PC-3 (cell line): ENCODE measurements around the gene ZFPM1.

Source experiments
- CTCF ChIP-seq: fragments of 300-600 bp; sonication (generic); conservative IDR thresholded peaks from 2 replicates; pipeline ENCODE4 v1.5.1; 2017; ENCODE audit warnings: antibody characterized with exemption, low read depth, mild to moderate bottlenecking, low read length
- EZH2 ChIP-seq: fragments of 300-600 bp; sonication (generic); IDR thresholded peaks from one replicate; pipeline ENCODE4 v1.6.1; 2017; ENCODE audit warnings: antibody characterized with exemption, mild to moderate bottlenecking, low read length; ENCODE audit not compliant: unreplicated experiment
- EZH2phosphoT487 ChIP-seq: fragments of 300-600 bp; sonication (generic); IDR thresholded peaks from 2 replicates; pipeline ENCODE4 v1.6.1; 2018; ENCODE audit warnings: mild to moderate bottlenecking, antibody characterized with exemption, low read length, borderline replicate concordance

DNA sequence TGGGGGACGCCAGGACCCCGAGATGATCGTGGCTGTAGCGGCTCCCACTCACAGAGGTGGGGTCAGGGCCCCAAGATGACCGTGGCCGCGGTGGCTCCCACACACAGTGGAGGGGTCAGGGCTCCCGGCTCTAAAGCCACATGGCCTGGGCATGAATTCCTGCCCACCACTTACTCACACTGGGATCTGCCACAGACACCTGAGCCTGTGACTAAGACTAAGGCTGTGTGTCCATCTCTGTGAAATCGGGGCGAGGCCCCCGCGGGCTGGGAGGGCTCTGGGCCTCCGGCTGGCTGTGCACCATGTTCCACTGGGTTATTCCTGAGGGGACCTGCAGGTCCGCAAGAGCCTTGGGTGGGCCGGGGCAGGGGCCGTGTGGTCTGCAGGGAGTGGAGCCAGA lies 18.5 kb downstream of the ZFPM1 start:
- TF ChIP-seq CTCF (no peak), EZH2 (no peak), EZH2phosphoT487 (no peak)
